GM19240 (cell line): ENCODE measurements around the gene LAIR1.
"Not testable (repeated sequence)": the region's sequence is repeated elsewhere in the genome, so short reads cannot be mapped to it uniquely, and the experiment has no call there.

Experiments
- DNase-seq: peaks from one replicate; pipeline ENCODE4 v3.0.0; 2011; ENCODE audit warnings: low spot score; ENCODE audit not compliant: insufficient read length

LAIR1 gene

GRCh38 chr19:54343868-54344267 lies 20.9 kb downstream of the LAIR1 start:
- no peak for DNase-seq

- no peak for DNase-seq
Observed at GRCh38 chr19:54341295-54341694, 23.4 kb downstream of the LAIR1 start.

GRCh38 chr19:54339646-54340358 lies 24.9 kb downstream of the LAIR1 start:
- no peak for DNase-seq

GRCh38 chr19:54338521-54338920 lies 26.2 kb downstream of the LAIR1 start:
- DNase-seq: no peak

GRCh38 chr19:54337858-54338230 lies 26.9 kb downstream of the LAIR1 start:
- no peak for DNase-seq

GRCh38 chr19:54336893-54337857 lies 27.6 kb downstream of the LAIR1 start:
- no peak for DNase-seq

GRCh38 chr19:54335979-54336892 lies 28.5 kb downstream of the LAIR1 start:
- no peak for DNase-seq

- DNase-seq: no peak
Observed at GRCh38 chr19:54335164-54335563, 29.6 kb downstream of the LAIR1 start.

GRCh38 chr19:54333586-54334298 lies 31.0 kb downstream of the LAIR1 start:
- DNase-seq: no peak

- DNase-seq: no peak
Observed at GRCh38 chr19:54332149-54332548, 32.6 kb downstream of the LAIR1 start.

GRCh38 chr19:54331626-54332025 lies 33.1 kb downstream of the LAIR1 start:
- DNase-seq: no peak

GRCh38 chr19:54329476-54330165 lies 35.1 kb downstream of the LAIR1 start:
- DNase-seq: no peak

GRCh38 chr19:54328781-54329180 lies 36.0 kb downstream of the LAIR1 start:
- DNase-seq: not testable (repeated sequence)

GRCh38 chr19:54325631-54326030 lies 39.1 kb downstream of the LAIR1 start:
- DNase-seq: no peak

- DNase-seq: peak; percentile 46
Observed at GRCh38 chr19:54325194-54325621, 39.5 kb downstream of the LAIR1 start.

- no peak for DNase-seq
Observed at GRCh38 chr19:54324071-54324470, 40.7 kb downstream of the LAIR1 start.

- not testable (repeated sequence) for DNase-seq
Observed at GRCh38 chr19:54322934-54323333, 41.8 kb downstream of the LAIR1 start.

GRCh38 chr19:54322295-54322694 lies 42.4 kb downstream of the LAIR1 start:
- not testable (repeated sequence) for DNase-seq

GRCh38 chr19:54319892-54320670 lies 44.6 kb downstream of the LAIR1 start:
- DNase-seq: no peak
